HepG2 (cell line): Measurements from ENCODE around the gene PGC. TPM values are rescaled to one million over a fixed set of nuclear protein-coding genes. Genes with fewer than 3 reads are reported as not detected.
A peak's percentile ranks its signal among the peaks of the same experiment; 100 is the strongest.

Experiments
- BORCS8-MEF2B ChIP-seq: sonication (generic); formaldehyde crosslinking; IDR thresholded peaks from 2 replicates; pipeline ENCODE4 v1.8.0; 2022; ENCODE audit warnings: mild to moderate bottlenecking, missing genetic modification reagents
- GMEB1 ChIP-seq: sonication (generic); formaldehyde crosslinking; IDR thresholded peaks from 2 replicates; pipeline ENCODE4 v1.5.1; 2020; ENCODE audit warnings: missing genetic modification reagents, mild to moderate bottlenecking, borderline replicate concordance
- JUNB ChIP-seq: sonication (generic); formaldehyde crosslinking; IDR thresholded peaks from 2 replicates; pipeline ENCODE4 v1.8.0; 2022; ENCODE audit warnings: missing genetic modification reagents, mild to moderate bottlenecking, borderline replicate concordance
- SCMH1 ChIP-seq: sonication (generic); formaldehyde crosslinking; IDR thresholded peaks from 2 replicates; pipeline ENCODE4 v1.9.0; 2021; ENCODE audit warnings: missing genetic modification reagents, mild to moderate bottlenecking, borderline replicate concordance
- SRSF1 ChIP-seq: fragments of 200-400 bp; formaldehyde crosslinking; optimal IDR thresholded peaks from 2 replicates; pipeline ENCODE3; 2017; ENCODE audit warnings: mild to moderate bottlenecking, low read depth, low read length, moderate library complexity
- TCF12 ChIP-seq, 2 experiments: fragments of 450-650 bp in 1 of 2; sonication (generic) in 1 of 2; formaldehyde crosslinking in 1 of 2; IDR thresholded peaks; 2 replicates each; pipeline versions ENCODE4 v1.6.1 to v1.8.0; 2017 to 2022; ENCODE audit warnings: antibody characterized with exemption in 1 of 2, mild to moderate bottlenecking in 1 of 2, missing genetic modification reagents in 1 of 2, moderate library complexity in 1 of 2
- ZBTB34 ChIP-seq: sonication (generic); formaldehyde crosslinking; IDR thresholded peaks from 2 replicates; pipeline ENCODE4 v1.8.0; 2022; ENCODE audit warnings: mild to moderate bottlenecking, missing genetic modification reagents
- ZNF234 ChIP-seq: sonication (generic); formaldehyde crosslinking; conservative IDR thresholded peaks from 2 replicates; pipeline ENCODE4 v1.5.1; 2020; ENCODE audit warnings: mild to moderate bottlenecking, missing genetic modification reagents
- ZNF407 ChIP-seq: sonication (generic); formaldehyde crosslinking; IDR thresholded peaks from one replicate; pipeline ENCODE4 v1.5.1; 2020; ENCODE audit warnings: mild to moderate bottlenecking, missing genetic modification reagents; ENCODE audit errors: not compliant biosample characterization
- ZNF777 ChIP-seq: sonication (generic); formaldehyde crosslinking; IDR thresholded peaks from 2 replicates; pipeline ENCODE4 v1.4.0; 2020; ENCODE audit warnings: missing genetic modification reagents
- polyA plus RNA-seq, 8 experiments: library from polyadenylated mRNA; depleted of rRNA in 3 of 8; stranded (reverse) in 7 of 8; unstranded in 1 of 8; fragments of >200 nt; fragmentation: Illumina TruSeq in 4 of 8; extraction: Trizol in 4 of 8; gene quantifications; 2 replicates each; pipeline versions ENCODE4 v1.2.1 to v1.2.3, GENCODE V29; 2011 to 2016; ENCODE audit warnings: low read depth in 4 of 8, missing spikeins in 1 of 8, mixed read lengths in 1 of 8; ENCODE audit not compliant: insufficient read depth in 1 of 8
- total RNA-seq, 5 experiments: library from RNA; depleted of rRNA; stranded (reverse); fragments of >200 nt; fragmentation: Illumina TruSeq; extraction: Trizol; gene quantifications; 2 replicates each; pipeline ENCODE4 v1.2.3, GENCODE V29; 2016; ENCODE audit warnings: low read depth in 1 of 5
- TF ChIP-seq, protein P1 (sequence below): sonication (generic); formaldehyde crosslinking; conservative IDR thresholded peaks from 2 replicates; pipeline ENCODE4 v1.8.0; 2022; ENCODE audit warnings: low read depth, missing genetic modification reagents

PGC gene
- total and polyA plus RNA-seq, 2 of the 13 experiments (the other 11 are each of a cell fraction or from before 2014, with no cell fraction given): 426 to 502 TPM

DNA sequence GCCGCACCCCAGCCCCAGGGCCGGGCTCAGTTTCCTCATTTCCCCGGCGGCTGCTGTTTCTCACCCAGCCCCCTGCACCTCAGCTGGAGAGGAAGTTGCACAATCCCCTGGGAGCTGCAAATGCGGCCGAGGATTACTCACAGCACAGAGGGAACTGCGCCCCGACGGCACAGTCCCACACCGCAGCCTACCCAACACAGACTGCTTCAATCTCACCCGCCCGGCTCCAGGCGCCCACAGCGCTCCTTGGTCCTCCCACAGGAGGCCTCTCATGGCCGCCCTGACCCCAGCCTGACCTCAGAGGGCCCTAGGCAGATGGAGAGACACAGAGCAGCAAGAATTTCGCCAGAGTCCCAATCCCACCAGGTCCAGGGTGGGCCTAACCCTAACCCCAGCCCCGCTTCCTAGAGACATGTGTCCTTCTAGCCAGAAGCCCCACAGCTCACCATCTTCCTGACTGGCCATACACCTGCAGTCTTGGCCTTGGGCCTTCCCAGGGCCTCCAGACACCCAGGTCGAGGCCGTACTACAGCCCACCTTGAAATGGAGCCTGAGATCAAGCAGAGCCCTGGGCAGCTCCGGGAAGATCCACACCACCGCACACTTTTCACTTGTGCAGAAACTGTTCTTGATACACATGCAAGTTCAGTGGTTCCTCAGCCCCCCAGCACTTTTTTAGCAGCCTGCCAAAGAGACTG is 23.5 kb downstream of the PGC start (continued):
- TF ChIP-seq TCF12 (IDR thresholded peaks at IDR 0.05) (no peak), TCF12 (CRISPR knock-in tag; IDR thresholded peaks at IDR 0.05) (no peak), JUNB (CRISPR knock-in tag) (no peak), BORCS8-MEF2B (CRISPR knock-in tag) (no peak), ZBTB34 (CRISPR knock-in tag) (no peak), ZNF407 (CRISPR knock-in tag) (no peak), SRSF1 (peak; percentile 20), ZNF777 (peak; percentile 100), SCMH1 (no peak), GMEB1 (CRISPR knock-in tag) (peak; percentile 51), ZNF234 (CRISPR knock-in tag) (no peak)
- TF ChIP-seq, protein P1, sequence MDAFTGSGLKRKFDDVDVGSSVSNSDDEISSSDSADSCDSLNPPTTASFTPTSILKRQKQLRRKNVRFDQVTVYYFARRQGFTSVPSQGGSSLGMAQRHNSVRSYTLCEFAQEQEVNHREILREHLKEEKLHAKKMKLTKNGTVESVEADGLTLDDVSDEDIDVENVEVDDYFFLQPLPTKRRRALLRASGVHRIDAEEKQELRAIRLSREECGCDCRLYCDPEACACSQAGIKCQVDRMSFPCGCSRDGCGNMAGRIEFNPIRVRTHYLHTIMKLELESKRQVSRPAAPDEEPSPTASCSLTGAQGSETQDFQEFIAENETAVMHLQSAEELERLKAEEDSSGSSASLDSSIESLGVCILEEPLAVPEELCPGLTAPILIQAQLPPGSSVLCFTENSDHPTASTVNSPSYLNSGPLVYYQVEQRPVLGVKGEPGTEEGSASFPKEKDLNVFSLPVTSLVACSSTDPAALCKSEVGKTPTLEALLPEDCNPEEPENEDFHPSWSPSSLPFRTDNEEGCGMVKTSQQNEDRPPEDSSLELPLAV (CRISPR knock-in tag): no peak
